Measurements from ENCODE around the gene SLC17A3. TPM values are rescaled to one million over a fixed set of nuclear protein-coding genes. Genes with fewer than 3 reads are reported as not detected.

The SLC17A3 gene, protein sequence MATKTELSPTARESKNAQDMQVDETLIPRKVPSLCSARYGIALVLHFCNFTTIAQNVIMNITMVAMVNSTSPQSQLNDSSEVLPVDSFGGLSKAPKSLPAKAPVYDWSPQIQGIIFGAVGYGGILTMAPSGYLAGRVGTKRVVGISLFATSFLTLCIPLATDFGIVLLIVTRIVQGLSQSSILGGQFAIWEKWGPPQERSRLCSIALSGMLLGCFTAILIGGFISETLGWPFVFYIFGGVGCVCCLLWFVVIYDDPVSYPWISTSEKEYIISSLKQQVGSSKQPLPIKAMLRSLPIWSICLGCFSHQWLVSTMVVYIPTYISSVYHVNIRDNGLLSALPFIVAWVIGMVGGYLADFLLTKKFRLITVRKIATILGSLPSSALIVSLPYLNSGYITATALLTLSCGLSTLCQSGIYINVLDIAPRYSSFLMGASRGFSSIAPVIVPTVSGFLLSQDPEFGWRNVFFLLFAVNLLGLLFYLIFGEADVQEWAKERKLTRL
- not detected in 2 replicates for total RNA-seq (2011; cell fraction: chromatin; rRNA removed; ENCODE audit: low replicate concordance)
- total RNA-seq (2011; cell fraction: nucleolus; rRNA removed) = not detected in 2 replicates
- not detected in 2 replicates for total RNA-seq (2011; cell fraction: nucleoplasm; rRNA removed)
- total RNA-seq (2014; rRNA removed) (not detected in 2 replicates), total RNA-seq (2014; rRNA removed; fragmentation: Illumina TruSeq; extraction: Trizol) (not detected in 2 replicates), total RNA-seq (2015; rRNA removed; fragmentation: Illumina TruSeq; extraction: Trizol) (not detected in 2 replicates), total RNA-seq (2021) (not detected in 2 replicates), polyA plus RNA-seq (2011; rRNA removed) (0.08 TPM in 1 of 2 replicates, not detected in the other), polyA plus RNA-seq (2014; fragmentation: Illumina TruSeq; extraction: Trizol) (not detected in 2 replicates), polyA plus RNA-seq (2014; fragmentation: Nextera tagmentation; extraction: Ambion mirVana) (under 1 TPM in 1 of 2 experiments, not detected in 1; 0.04 TPM), polyA plus RNA-seq (2014; rRNA removed) (not detected in 2 replicates), polyA minus RNA-seq (2011; rRNA and poly(A)+ RNA removed) (not detected in 2 replicates), Bru-seq, nascent RNA (not detected), BruChase-seq, experiment 1, labeled RNA remaining after a 2-hour chase (not detected), BruChase-seq, experiment 2, labeled RNA remaining after a 6-hour chase (percentile 3 among the genes with signal in this experiment)
- polyA plus RNA-seq (2011; cell fraction: cytosol; rRNA removed) = not detected in 2 replicates
- 0.11 TPM in 1 of 2 replicates, not detected in the other for polyA plus RNA-seq (2011; cell fraction: nucleus; rRNA removed)
- polyA plus RNA-seq (2012) = 0.32 TPM in 1 of 2 replicates, not detected in the other
- polyA minus RNA-seq (2011; cell fraction: cytosol; rRNA and poly(A)+ RNA removed) = not detected in 2 replicates
- not detected in 2 replicates for polyA minus RNA-seq (2011; cell fraction: nucleus; rRNA and poly(A)+ RNA removed)
- long read RNA-seq, experiment 1 = 0 reads
- long read RNA-seq, experiment 2 = 0 reads
- long read RNA-seq, experiment 3 = 0 reads

DNA sequence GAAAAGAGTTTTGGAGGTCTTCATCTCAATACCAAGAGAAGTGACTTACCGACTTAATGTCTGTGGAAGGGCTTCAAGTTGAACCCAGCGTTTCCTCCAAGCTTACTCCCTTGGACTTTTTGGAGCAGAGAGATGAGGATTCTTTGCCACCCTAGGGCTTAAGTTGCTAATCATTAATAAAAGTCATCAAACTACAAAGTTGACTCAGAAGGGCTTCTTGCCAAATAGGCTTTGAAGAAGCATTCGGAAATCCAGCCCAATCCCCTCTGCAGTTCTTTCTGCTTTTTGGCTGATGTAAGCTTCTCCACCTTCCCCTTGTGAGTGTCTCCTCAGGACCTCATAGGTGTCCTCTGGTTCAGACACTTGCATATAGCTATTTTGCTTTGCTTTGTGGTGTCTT, at the start of gene SLC17A3:
TSS of gene SLC17A3 (minus strand) at position 126 of the 400 bp plus-strand sequence. CDS start 5,856 bp downstream, outside the sequence.
- CTCF ChIA-PET (ENCODE audit: low intra/inter-chr PET ratio) = no interaction called here
- Histone ChIP-seq H4K20me1 (replicated peaks; ENCODE audit: control insufficient read depth, insufficient read depth, low read length) (no peaks in the 10 kb centered on the region), H3K27ac (ENCODE audit: extremely low read depth, low read depth, low read length) (peak within 1 kb of the TSS; percentile 1; the same call in 1 of the 3 replicates), H3K79me2 (ENCODE audit: control insufficient read depth, insufficient read depth, low read length) (no peaks in the 10 kb centered on the region), H3K4me2 (ENCODE audit: insufficient read depth, low read length) (no peak within 1 kb of the TSS), H3K9me1 (ENCODE audit: control insufficient read depth, insufficient read depth, low read length) (no peaks in the 10 kb centered on the region), H3K4me3 (no peak within 1 kb of the TSS), H3K4me1 (replicated peaks in 1 of 2; ENCODE audit: control insufficient read depth in 2 of 2, insufficient read depth in 2 of 2, low read length in 2 of 2) (no peaks in the 10 kb centered on the region; a peak in 2 of 5 replicates), H3K9ac (ENCODE audit: insufficient read depth in 1 of 2, low read depth in 2 of 2, low read length in 2 of 2) (no peak within 1 kb of the TSS), H2AFZ (ENCODE audit: low read depth, low read length) (no peak within 1 kb of the TSS), H3K9me3 (replicated peaks; ENCODE audit: control insufficient read depth, insufficient read depth, low read depth, low read length) (no peaks in the 10 kb centered on the region), H3K27me3 (ENCODE audit: control insufficient read depth in 2 of 2, insufficient read depth in 2 of 2, low read length in 2 of 2) (no peaks in the 10 kb centered on the region), H3K36me3 (ENCODE audit: control insufficient read depth, insufficient read depth, low read length) (no peaks in the 10 kb centered on the region)
- POLR2A ChIA-PET = interaction anchor here (0.6 to 1.0 kb wide), 2 partner anchors 11 to 37 kb away, joined by 3 to 4 read pairs; no protein-coding TSS in a partner anchor
- no peak for TF ChIP-seq CHCHD3 (CRISPR knock-in tag; IDR thresholded peaks at IDR 0.05)
- no TSS peak for BruUV-seq (replicated peaks)
- no peak for DNase-seq (ENCODE audit: extremely low read depth in 1 of 4, low spot score in 3 of 4)
- 13% methylated on average over 3 of the region's 3 CpGs for WGBS (ENCODE audit: insufficient coverage, low coverage, missing lambda C conversion rate)
- no peak for ATAC-seq
- FAIRE-seq = no peak
- intact Hi-C loops (cut with micrococcal nuclease) (no loop called here), in situ Hi-C loops (cut with MboI) (no loop called here)
